NOMO-1 treated with DMSO at 0.1 percent for 48 hours (cell line): Measurements from ENCODE around the gene CCDC172.
"Not testable (repeated sequence)": the region's sequence is repeated elsewhere in the genome, so short reads cannot be mapped to it uniquely, and the experiment has no call there.

ENCODE experiments used
- DNase-seq: peaks from one replicate; lab custom pipeline; 2025; ENCODE audit not compliant: unreplicated experiment; lab: John Stamatoyannopoulos, UW

Gene CCDC172

GRCh38 chr10:116331815-116332214 is 7.6 kb downstream of the CCDC172 start:
- DNase-seq: no peak

- no peak for DNase-seq
Observed at GRCh38 chr10:116336866-116337265, 12.6 kb downstream of the CCDC172 start.

- no peak for DNase-seq
Observed at GRCh38 chr10:116352125-116352524, 27.9 kb downstream of the CCDC172 start.

- DNase-seq: no peak
Observed at GRCh38 chr10:116353817-116354216, 29.6 kb downstream of the CCDC172 start.

- no peak for DNase-seq
Observed at GRCh38 chr10:116355341-116355740, 31.1 kb downstream of the CCDC172 start.

GRCh38 chr10:116356833-116357232 is 32.6 kb downstream of the CCDC172 start:
- DNase-seq: no peak

- DNase-seq: no peak
Observed at GRCh38 chr10:116364868-116365267, 40.6 kb downstream of the CCDC172 start.

- no peak for DNase-seq
Observed at GRCh38 chr10:116371737-116372136, 47.5 kb downstream of the CCDC172 start.

GRCh38 chr10:116382290-116382689 is 58.0 kb downstream of the CCDC172 start:
- DNase-seq: no peak

GRCh38 chr10:116385311-116385710 is 61.1 kb downstream of the CCDC172 start:
- no peak for DNase-seq

- DNase-seq: no peak
Observed at GRCh38 chr10:116385994-116386809, 62.0 kb downstream of the CCDC172 start.

GRCh38 chr10:116393246-116393831 is 69.1 kb downstream of the CCDC172 start:
- not testable (repeated sequence) for DNase-seq

- no peak for DNase-seq
Observed at GRCh38 chr10:116395223-116395985, 71.2 kb downstream of the CCDC172 start.

GRCh38 chr10:116398224-116398623 is 74.0 kb downstream of the CCDC172 start:
- no peak for DNase-seq

- no peak for DNase-seq
Observed at GRCh38 chr10:116402858-116403257, 78.6 kb downstream of the CCDC172 start.

- DNase-seq: no peak
Observed at GRCh38 chr10:116403740-116404250, 79.5 kb downstream of the CCDC172 start.

GRCh38 chr10:116408719-116409118 is 84.5 kb downstream of the CCDC172 start:
- peak; percentile 67 for DNase-seq

- DNase-seq: no peak
Observed at GRCh38 chr10:116410351-116410750, 86.1 kb downstream of the CCDC172 start.

- DNase-seq: no peak
Observed at GRCh38 chr10:116417821-116418220, 93.6 kb downstream of the CCDC172 start.

GRCh38 chr10:116418389-116418788 is 94.1 kb downstream of the CCDC172 start:
- DNase-seq: no peak

GRCh38 chr10:116421815-116422214 is 97.6 kb downstream of the CCDC172 start:
- no peak for DNase-seq

- no peak for DNase-seq
Observed at GRCh38 chr10:116427671-116428070, 103.4 kb downstream of the CCDC172 start, which contains the start of gene PNLIPRP3. Gene PNLIPRP3 (plus strand): TSS chr10:116427847. CDS start chr10:116428013, 166 bp downstream.
